Activated T-cell treated with anti-CD3 and anti-CD28 coated beads, Interleukin-2, amount 50 U/mL, for 48 hours (primary cell): ENCODE measurements around the gene MMP17.

Experiments
- DNase-seq, 2 experiments: peaks; one replicate each; pipeline ENCODE4 v3.0.0-alpha.2; 2020

The MMP17 gene

DNA sequence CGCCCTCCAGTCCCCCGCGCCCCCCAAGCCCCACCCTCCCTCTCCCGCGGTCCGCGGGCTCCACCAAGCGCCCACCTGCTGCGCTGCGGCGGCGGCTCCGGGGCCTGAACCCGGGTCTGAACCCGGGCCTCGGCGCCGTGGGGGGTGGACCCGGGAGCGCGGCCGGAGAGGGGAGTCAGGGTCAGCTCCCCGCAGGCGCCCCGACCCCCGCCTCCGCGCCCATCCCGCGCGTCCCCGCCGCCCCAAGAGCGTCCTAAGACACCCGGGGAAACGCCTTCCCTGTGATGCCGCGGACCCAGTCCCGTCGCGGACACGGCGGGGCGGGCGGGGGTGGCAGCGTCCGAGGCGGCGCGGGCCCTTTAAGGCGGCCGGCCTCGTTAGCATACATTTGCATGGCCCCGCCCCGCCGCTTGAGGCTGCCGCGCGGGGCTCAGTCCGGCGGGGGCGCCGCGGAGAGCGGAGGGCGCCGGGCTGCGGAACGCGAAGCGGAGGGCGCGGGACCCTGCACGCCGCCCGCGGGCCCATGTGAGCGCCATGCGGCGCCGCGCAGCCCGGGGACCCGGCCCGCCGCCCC lies at the start of gene MMP17:
TSS of gene MMP17 (plus strand) at position 433 of the 574 bp plus-strand sequence. CDS start at position 535, 102 bp downstream.
- DNase-seq, result peak; percentile 32 to 56

DNA sequence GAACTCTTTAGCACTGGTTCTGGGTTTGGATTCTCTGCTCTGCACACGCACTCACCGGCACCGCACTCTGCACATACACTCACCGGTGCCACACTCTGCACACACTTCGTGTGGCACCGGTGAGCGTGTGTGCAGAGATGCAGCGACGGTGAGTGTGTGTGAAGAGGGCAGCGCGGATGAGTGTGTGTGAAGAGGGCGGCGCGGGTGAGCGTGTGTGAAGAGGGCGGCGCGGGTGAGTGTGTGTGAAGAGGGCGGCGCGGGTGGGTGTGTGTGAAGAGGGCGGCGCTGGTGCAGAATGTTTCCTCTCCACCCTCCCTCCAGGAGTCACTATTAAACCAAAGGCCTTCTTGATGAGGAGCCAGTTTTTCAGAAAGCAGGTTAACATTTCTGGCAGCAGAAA lies 49.2 kb upstream of the MMP17 start:
- no peak for DNase-seq

DNA sequence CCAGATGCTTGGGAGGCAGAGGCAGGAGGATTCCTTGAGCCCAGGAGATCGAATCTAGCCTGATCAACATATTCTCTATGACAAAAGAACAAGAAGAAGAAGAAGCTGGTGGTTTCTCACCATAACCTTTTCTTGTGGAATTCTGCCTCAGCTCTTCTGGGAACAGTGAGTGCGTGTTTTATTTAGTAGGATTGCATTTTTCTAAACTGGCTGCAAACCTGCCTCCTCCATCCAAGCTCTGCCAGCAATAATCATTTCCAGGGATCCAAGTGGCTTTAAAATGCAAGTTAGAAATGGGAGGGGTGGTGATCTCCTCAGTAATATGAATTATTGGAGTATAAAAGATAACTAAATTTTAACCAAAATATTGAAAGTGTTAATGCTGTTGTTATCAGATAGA lies 46.1 kb upstream of the MMP17 start:
- DNase-seq, result no peak

DNA sequence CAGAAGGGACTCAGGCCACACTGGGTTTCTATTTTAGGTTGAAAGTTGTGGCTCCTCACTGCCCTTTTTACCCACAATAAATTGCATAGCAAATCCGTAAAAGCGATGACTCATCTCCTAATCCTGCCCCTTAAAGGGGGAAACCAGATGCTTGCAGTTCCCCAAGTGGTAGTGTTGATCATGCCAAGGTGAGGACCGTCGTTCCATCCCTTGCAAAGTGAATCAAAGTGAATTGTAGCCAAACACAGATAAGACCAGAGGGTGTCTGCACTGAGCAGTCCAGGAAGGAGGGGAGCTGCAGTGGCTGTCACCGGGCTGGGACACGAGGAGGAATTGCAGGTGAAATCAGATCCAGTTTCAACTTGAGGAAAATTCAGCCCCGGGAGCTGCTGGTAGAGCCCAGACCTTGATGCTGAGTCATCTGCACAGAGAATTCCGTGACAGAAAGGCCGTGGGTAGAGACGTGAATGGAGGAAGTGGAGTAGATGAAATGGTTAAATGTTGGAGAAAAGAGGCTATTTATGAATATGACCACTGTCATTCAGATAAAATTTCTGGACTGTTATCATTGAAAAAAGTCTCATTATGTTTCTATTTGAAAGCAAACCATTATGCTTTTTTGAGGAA lies 44.2 kb upstream of the MMP17 start:
- no peak for DNase-seq

DNA sequence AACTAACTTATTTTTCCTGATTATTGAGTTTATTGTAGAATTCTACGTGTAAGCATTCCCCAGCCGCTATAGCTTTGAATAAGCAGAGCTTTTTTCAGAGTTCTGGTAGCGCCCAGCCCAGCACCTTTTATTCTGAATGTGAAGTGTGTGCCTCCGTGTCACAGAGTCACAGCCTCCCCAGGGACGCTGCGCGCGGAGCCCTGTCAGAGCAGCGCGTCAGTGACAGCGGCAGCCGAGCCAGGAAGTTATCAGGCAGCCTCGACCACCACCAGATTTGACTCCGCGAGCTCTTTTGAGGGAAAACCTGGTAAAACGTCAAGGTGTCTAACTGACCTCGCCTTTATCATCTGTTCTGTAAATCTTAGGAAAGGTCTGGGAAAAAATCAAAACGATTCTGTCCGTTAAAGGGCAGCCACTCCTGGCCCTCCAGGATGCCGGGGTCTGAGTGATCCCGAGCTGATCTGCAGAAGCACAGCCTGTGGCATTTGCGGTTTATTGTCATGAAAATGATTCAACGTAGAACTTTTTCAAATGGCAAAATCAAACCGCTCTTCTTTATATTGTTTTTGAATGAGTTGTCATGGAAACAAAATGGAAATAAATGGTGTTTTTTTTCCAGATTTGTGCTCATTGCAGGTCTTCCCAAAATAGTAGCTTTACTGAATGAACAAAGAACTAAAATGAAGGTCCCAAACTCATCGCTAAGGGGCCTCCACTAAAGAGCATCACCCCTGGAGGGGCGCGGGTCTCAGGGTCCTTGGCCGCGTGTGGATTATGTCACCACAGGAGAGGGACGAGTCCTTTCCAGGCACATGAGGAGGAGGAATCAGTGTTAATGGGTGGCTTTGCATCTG lies 43.1 kb upstream of the MMP17 start:
- DNase-seq, result no peak

DNA sequence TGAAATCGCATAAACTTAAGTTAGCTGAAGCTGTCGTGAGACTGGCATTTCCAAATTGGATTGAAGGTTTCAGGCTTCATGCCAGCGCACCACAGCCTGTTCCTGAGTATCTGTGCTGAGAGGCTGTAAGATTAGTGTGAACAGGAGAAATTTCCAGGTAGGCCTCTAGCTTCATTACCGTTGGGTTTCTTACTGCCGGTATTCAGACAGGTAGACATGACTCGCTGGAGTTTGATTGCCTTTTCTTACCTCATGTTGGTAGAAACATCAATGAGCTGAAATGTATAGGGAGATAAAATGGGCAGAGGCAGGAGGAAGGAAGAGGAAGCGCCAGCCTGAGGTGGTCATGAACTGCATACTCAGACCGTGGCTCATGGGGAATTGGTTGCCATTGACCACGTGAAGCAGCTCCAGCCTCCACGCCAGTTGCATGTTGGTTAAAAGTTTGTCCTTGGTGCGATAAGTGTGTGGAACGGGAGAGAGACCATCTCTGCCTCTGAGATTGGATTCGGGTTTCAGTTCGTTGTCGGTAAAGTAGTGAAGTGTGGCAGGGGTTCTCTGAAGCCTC lies 42.3 kb upstream of the MMP17 start:
- no peak for DNase-seq

DNA sequence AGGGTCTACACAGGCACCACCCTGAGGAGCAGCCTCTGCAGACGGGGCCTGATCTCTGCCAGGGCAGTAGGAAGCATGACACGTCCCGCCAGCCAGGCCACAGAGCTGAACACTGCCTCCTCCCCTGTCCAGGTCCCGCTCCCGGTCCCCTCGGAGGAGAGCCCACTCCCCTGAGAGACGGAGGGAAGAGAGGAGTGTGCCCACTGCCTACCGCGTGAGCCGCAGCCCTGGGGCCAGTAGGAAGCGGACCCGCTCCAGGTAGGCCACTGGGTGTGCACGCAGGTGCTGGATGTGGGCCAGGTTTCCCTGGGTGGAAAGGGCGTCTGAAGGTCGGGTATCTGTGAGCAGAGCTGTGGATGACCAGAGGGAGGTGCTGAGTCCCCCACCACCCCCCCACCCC lies 41.9 kb upstream of the MMP17 start:
- no peak for DNase-seq

DNA sequence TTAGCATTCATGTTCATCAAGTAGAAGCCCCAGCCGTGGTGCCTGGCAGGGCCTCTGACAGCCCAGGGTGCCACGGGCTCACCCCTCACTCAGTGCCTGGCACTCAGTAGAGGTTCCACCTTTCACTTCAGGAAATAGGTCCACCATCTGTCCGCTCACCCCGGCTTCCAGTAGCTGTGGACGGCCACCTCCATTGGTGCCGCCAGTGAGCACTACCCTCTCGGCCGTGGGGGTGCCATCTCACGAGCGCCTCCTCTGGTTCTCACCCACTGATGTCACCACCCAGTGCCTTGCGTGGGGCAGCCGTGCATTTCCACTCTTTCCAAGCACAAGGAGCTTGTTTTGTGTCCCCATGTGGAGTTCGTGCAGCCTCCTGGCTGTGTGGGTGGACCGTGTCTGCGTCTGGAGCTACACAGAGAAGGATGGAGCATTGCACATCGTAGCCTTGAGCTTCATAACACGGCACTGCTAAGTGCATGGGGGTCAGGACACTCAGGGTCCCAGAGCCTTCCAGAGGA lies 41.0 kb upstream of the MMP17 start:
- DNase-seq, result no peak

DNA sequence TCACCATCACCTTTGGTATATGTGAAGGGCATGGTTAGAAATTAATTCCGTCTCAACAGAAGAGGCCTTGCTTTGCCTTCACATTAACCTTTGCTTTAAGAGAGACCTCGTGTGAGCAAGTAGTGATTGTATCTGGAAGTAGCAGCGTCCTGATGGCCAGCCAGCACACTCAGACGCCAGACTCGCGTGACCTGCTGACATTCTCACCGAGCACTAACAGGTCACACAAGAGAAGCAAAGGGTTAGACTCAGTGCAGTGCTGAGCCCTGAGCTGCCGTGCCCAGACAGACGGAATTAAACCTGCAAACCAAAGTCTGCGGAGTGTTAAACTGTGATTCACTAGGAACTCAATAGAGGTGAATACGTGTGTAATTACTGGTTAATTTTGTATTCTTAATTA lies 40.1 kb upstream of the MMP17 start:
- DNase-seq, result no peak

DNA sequence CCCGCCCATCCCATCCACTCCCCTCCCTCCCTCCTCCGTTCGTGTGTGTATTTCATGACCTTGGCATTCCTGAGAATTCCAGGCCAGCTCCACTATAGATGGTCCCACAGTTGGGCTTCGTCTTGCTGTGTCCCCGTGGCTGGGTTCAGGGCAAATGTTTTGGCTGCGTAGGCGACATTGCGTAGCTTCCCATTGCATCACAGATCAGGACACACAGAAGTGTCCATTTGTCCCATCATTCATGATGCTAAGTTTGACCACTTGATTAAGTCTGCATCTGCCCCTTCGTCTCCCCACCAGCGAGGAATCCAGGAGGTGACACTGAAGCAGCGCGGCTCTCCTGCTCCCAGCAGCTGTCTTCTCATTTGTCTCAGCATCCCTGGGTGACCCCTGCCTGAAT lies 38.6 kb upstream of the MMP17 start:
- DNase-seq, result no peak

DNA sequence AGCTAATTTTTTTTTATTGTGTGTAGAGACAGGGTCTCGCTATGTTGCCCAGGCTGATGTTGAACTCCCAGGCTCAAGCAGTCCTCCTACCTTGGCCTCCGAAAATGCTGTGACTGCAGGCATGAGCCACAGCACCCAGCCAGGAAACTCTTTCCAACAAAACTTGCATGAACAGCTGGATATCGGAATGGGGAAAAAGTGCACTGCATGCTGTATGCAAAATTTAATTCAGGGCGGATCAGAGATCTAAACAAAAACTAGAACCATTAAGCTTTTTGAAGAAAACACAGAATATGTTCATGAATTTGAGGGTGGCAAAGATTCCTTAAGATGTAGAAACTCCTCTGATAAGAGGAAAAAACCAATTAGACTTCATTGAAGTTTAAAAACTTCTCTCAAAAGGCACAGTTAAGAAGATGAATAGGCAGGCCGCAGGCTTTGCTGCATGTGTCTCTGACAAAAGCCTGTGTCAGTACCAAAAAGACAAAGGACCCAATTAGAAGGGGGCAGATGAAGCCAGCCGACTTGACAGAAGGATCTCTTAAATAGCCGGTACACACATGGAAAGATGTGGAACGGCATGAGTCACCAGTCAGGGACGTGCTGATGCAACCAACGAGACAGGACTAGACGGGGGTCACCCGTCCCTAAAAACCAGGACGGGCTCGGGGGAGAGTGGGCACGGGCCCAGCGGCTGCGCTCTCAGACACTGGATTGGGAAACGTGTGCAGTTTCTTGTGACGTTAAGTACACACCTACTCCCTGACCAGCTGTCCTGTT lies 34.8 kb upstream of the MMP17 start:
- DNase-seq, result no peak

DNA sequence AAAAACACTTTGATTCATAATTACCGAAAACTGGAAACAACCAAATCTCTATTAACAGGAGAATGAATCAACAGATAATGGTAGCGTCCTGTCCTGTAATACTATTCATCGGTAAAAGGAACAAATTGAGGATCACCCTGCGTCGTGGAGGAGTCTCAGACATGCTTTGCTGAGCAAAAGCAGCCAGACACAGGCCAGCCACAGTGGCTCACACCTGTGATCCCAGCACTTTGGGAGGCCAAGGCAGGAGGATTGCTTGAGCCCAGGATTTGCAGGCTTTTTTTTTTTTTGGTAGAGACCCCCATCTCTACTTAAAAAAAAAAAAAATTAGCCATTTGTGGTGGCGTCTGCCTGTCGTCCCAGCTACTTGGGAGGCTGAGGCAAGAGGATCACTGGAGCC lies 34.1 kb upstream of the MMP17 start:
- DNase-seq, result no peak

DNA sequence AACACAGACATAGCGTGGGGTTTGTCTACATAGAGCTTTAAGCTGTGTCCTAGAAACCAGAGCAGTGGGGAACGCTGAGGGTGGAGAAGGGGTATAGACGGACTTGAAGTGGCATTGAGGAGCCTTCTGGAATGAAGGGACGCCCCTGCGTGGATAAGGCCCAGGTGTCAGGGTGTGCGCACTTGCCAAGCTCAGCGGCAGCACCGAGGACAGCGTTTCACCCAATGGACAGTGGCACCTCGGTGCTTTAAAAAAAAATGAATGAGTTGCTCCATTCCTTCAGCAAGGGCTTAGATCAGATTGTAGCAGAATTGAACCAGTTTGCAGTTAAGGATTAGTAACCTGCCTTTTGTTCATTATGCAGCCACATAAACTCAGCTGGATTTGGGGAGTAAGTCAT lies 33.6 kb upstream of the MMP17 start:
- DNase-seq, result no peak

DNA sequence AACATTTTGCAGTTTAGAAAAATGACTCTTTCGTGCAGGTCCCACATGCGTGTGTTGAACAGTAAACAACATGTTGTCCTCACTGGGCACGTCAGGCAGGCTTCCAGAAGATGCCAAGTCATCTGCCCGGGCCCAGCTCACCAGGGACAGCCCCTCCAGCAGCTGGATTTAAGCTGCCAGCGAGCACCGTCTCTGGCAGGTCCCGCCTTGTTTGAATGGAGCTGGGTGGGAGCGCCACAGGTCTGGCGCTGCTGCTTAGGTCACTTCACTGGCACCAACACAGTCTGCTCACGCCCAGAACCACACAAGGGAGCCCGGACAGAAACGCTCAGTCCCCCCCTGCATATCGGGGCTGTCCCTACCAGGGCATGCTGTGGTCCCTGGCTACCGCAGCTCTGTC lies 33.1 kb upstream of the MMP17 start:
- no peak for DNase-seq

DNA sequence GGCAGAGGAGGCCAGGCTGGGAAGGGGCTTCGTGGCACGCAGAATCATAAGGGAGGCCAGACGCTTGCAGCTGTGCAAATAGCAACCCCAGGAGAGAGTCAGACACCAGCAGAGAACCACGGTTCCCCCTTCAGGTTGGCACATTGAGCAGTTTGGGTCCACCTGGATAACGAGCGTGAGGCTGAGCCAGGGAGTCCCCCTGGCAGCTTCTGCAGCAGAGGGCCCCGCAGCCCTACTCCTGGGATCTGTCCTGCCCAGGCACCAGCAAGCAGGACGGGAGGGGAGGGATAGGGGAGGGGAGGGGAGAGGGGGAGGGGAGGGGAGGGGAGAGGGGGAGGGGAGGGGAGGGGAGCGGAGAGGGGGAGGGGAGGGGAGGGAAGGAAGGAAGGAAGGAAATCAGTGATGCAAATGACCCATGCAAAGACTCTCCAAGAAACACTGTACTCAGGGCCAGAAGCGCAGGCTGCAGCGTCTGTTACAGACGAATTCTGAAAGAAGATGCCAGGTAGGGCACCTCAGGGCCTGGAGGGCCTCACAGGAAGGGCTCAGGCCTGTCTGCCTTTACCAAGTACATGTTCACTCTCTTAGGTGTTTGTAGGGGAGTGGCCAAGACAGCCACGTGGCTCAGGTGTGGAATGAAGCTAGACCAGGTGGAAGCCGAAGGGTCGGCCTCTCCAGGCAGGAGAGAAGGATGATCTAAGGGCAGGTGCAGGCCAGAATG lies 32.3 kb upstream of the MMP17 start:
- DNase-seq, result no peak

DNA sequence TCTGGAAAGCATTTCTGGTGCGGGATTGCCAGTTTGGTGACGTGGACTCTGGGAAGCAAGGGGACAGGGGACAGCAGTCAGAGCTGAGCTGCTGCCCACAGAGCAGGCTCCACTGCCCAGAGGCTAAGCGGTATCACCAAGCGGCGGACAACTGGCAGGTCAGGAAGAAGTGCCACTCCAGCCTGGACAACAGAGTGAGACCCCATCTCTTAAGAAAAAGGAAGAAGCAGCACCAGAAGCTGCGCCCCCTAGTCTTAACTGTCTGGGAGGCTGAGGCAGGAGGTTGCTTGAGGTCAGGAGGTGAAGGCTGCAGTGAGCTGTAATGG lies 31.8 kb upstream of the MMP17 start:
- DNase-seq, result no peak

DNA sequence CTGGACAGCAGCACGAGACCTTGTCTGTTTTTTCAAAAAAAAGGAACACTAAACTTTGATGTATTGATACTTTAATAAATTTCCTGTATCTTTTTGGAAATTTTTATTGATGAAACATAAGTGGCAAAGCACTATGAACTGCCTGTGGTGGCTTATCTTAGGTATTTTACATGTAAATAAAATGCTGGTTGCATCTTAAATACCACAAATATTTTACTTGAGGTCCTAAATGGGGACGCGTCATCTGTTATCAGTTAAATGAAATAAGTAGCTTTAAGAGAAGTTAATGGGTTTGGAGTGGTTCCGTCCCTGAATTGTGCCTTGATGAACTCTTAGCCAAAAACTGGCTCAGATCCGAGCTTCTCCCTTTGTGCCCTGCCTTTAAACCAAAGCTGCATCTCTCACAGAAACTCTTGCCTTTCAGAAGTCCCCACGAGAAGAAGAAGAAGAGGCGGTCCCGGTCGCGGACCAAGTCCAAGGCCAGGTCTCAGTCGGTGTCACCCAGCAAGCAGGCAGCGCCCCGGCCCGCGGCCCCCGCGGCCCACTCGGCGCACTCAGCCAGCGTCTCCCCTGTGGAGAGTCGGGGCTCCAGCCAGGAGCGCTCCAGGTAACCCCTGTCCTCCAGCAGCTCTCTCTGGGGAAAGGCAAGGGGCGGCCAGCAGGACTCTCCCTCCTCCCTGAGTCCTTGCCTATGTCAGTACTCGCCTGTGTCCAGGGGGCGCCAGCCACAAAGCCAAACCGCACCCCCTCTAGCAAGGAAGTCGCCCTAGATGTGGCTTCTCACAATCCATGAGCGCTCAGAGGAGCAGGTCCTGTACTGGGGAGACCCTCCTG lies 31.2 kb upstream of the MMP17 start:
- no peak for DNase-seq

DNA sequence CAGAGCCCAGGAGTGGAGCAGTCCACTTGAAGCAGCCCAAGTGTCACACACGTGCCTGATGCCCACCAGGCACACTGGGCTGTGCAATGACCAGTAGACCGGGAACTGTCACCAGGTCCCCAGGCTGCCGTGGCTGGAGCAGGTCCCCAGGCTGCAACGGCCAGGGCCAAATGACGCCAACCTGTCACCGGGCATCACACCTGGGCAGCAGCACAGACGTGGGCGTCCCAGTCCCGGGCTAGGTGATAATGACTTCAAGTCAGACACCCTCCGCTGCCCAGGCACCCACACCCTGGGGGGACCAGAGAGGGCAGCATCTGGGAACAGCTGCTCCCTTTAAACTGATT lies 30.6 kb upstream of the MMP17 start:
- DNase-seq, result no peak

DNA sequence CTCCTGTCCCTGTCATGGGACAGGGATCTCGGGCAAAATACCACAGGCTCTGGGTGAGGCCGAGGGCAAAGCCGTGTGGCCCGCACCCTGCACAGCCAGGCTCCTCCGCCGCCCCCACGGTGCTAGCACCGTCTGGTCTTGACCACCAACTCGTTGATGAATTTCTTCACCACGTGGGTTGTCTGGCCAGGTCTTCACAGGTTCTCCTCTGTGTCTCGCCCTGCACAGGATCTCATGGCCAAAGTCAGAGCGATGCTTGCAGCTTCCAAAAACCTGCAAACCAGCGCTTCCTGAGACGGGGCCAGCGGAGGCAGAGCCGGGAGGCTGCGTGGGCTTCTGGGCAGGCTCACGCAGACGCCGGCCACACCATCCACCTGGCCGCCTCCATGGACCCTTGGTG lies 29.0 kb upstream of the MMP17 start:
- DNase-seq, result no peak

DNA sequence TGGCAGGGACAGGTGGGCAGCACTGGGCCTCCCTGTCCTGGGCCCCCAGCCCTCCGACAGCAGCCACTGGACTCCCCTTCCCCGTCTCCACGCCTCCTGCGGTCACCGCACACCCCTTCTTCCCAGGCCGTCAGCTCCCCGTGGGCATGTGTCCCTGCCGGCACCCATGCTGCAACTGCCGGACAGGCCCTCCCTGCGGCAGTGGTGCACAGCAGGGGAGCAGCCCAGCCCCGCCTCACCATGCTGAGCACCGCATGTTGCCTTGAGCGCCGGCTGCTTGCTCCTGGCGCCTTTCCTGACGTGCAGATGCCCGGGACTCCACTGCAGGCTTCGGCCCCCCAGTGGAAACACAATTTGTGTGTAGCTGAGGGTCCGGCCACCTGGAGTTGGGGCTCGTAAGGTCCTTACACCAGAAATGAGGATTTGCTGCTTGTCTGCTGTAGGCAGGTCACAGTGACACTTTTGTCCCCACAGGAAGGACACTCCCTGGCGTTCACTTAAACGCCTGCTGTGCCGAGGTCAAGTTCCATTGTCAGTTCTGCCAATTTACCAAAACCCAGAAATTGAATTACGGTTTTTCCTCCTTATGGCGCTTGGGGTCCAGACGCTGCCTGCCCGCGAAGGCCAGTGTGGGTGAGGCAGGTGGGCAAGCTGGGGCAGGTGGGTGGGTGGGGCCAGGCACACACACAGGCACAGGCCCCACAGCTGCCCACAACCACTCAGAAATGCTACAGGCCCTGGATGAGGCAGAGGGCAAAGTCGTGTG lies 28.2 kb upstream of the MMP17 start:
- DNase-seq, result no peak
